Naive B cell (primary cell): ENCODE data around the gene MYRF. TPM values are rescaled to one million over a fixed set of nuclear protein-coding genes. Genes with fewer than 3 reads are reported as not detected.

ENCODE experiments used
- ATAC-seq, 2 donors: fragments of 150-1000 bp; cut with Tn5 transposase; 2 replicates each; pipeline ENCODE4 v1.10.0; 2021; ENCODE audit warnings: low read depth in 2 of 2, mild to moderate bottlenecking in 2 of 2, moderate library complexity in 2 of 2
- DNase-seq: peaks from one replicate; pipeline ENCODE4 v3.0.0; 2022
- H3K27ac Mint-ChIP-seq, 6 donors: one replicate each; pipeline ENCODE4 v1.8.0; 2020 to 2022; ENCODE audit warnings: mild to moderate bottlenecking in 6 of 6, mixed read lengths in 6 of 6, moderate library complexity in 5 of 6, inconsistent platforms in 2 of 6
- H3K27me3 Mint-ChIP-seq, 3 donors: one replicate each; pipeline ENCODE4 v1.8.0; 2021 to 2022; ENCODE audit warnings: mixed read lengths in 3 of 3, mild to moderate bottlenecking in 1 of 3
- H3K36me3 Mint-ChIP-seq, 2 donors: one replicate each; pipeline ENCODE4 v1.8.0; 2020 to 2022; ENCODE audit warnings: mixed read lengths in 2 of 2, inconsistent platforms in 1 of 2, mild to moderate bottlenecking in 1 of 2
- H3K4me1 Mint-ChIP-seq, 3 donors: one replicate each; pipeline ENCODE4 v1.8.0; 2020 to 2022; ENCODE audit warnings: mixed read lengths in 3 of 3, inconsistent platforms in 1 of 3, mild to moderate bottlenecking in 1 of 3, moderate library complexity in 1 of 3
- H3K4me3 Mint-ChIP-seq, 8 donors: one replicate each; pipeline ENCODE4 v1.8.0; 2020 to 2022; ENCODE audit warnings: mild to moderate bottlenecking in 8 of 8, mixed read lengths in 8 of 8, moderate library complexity in 8 of 8, inconsistent platforms in 2 of 8
- H3K9me3 Mint-ChIP-seq, 7 donors: one replicate each; pipeline ENCODE4 v1.8.0; 2020 to 2022; ENCODE audit warnings: mixed read lengths in 7 of 7, mild to moderate bottlenecking in 5 of 7, inconsistent platforms in 2 of 7, moderate library complexity in 1 of 7
- polyA plus RNA-seq, 6 donors: library from polyadenylated mRNA; unstranded; fragments of 300-500 nt; fragmentation: Illumina TruSeq; gene quantifications; one replicate each; pipeline ENCODE4 v1.2.3, GENCODE V29; 2021; ENCODE audit warnings: low read depth in 6 of 6

MYRF gene
- polyA plus RNA-seq, 6 donors from 2014 or later, result 0.11 to 0.35 (median 0.17) TPM; not detected in 1

DNA sequence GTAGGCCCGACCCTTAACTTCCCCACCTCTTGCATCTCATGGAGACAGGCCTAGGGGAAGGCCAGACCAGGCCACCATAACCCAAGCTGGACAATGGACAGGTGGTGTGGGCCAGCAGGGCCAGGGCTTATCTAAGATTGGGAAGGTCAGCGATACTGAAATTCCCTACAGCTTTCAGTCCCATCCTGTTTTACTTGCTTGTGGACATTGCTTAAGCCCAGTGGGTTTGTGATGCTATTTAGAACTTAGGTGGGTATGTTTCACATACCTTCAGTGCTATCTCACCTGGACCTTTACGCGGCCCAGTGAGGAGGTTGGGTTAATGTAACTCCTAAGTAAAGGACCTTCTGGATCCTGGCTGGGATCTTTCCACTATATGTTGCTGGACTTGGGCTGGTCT is 77.4 kb downstream of the MYRF start:
- no peak for ATAC-seq
- DNase-seq, result no peak
- H3K27me3 Mint-ChIP-seq, result no peaks in the 10 kb centered on the region
- peaks cover 0 to 4% of the 10 kb centered on the region in 2 donors for H3K36me3 Mint-ChIP-seq
- no peak overlapping the region for H3K27ac Mint-ChIP-seq
- peak overlapping the region in 6 of 8 donors; percentile 9 to 94 (median 78) for H3K4me3 Mint-ChIP-seq
- H3K4me1 Mint-ChIP-seq, result peaks cover 28 to 64% (median 47%) of the 10 kb centered on the region in 3 donors
- peaks cover 0 to 3% (median 0%) of the 10 kb centered on the region in 7 donors for H3K9me3 Mint-ChIP-seq

DNA sequence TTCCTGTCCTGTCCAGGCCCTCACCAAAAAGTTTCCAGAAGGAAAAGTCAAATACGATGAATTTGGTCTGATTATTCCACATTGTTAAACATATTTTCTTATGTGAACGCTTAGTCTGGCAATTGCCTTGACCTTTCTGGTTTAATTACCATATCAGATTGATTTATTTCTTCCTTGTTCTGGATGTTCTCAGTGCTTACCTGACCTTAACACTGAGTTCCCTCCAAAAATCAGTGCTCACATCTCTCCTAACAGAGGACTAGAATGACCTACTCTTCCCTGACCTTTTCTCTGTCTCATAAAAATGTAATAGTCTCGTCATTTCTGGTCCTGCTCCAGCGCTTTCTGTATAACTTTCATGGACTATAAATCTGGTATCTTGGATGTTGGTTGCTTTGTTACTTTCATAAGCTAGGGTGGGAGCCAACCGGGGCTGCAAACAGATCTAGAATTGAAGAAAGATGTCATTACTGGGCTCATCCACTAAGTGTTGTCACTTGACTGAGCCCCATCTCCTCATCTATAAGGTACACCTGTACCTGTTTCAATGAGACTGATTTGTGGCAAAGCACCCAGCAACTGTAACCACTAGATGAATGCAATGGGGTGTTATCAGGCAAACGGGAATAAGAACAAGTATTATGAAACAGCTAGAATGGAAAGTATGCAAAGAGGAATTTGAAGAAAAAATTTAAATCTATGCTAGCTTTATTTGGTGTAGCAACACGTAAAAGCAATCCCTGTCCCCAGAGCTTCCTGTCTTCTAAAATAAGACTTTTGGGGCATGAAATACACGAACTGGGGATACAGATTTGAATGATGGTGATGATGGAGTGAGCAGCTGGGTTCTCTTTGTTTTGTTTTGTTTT is 78.0 kb downstream of the MYRF start:
- ATAC-seq (no peak), DNase-seq (no peak)
- Mint-ChIP-seq H3K27me3 (no peaks in the 10 kb centered on the region), H3K27ac (peak overlapping the region in 2 of 6 donors; percentile 4 to 62), H3K9me3 (peaks cover 0 to 3% (median 0%) of the 10 kb centered on the region in 7 donors), H3K4me3 (peak overlapping the region in 5 of 8 donors; percentile 3 to 70 (median 51)), H3K4me1 (peaks cover 32 to 71% (median 52%) of the 10 kb centered on the region in 3 donors), H3K36me3 (peaks cover 0 to 4% of the 10 kb centered on the region in 2 donors)

DNA sequence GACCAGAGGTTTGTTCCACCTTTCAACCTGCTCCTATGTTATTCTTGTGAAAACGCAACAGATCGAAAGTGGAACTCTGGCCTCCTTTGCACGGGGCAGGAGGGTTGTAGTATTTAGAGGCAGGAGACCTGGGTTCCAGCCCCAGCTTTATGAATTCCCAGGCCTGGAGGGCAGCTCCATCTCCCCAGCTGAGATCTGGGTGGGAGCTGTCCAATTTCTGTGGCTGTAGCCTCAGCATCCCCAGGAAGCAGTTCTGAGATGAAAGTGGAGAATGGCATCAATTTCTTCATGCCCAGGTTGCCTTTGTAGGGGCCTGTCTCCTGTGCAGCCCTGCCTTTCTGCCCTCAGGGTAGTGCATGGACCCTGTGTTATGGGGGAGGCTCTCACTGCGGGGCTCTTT is 79.8 kb downstream of the MYRF start:
- ATAC-seq (no peak), DNase-seq (no peak)
- Mint-ChIP-seq H3K27ac (peak overlapping the region in 1 of 6 donors; percentile 61), H3K4me1 (peaks cover 32 to 72% (median 51%) of the 10 kb centered on the region in 3 donors), H3K4me3 (peak overlapping the region in 1 of 8 donors; percentile 21), H3K9me3 (peaks cover 0 to 3% (median 0%) of the 10 kb centered on the region in 7 donors), H3K36me3 (peaks cover 0 to 4% of the 10 kb centered on the region in 2 donors), H3K27me3 (no peaks in the 10 kb centered on the region)

DNA sequence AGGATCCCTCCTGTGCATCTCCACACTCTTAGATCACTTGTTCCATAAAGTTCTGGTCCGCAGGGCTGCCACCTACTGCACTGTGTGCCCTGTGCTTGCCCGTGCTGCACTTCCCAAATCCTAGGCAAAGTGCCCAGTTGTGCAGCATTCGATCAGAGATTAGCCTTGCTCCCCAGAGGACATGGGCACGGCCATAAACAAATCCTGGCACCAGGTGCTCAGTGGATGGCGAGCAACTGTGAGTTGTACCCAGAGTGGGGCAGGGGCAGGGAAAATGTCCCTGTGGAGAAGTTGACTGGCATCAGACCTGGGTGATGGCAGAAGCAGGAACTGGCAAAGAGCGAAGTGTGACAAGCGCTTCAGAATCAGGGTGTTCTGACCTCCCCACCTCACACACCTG is 80.3 kb downstream of the MYRF start:
- H3K4me1 Mint-ChIP-seq, result peaks cover 29 to 71% (median 45%) of the 10 kb centered on the region in 3 donors
- peaks cover 0 to 3% (median 0%) of the 10 kb centered on the region in 7 donors for H3K9me3 Mint-ChIP-seq
- no peak for DNase-seq
- peak overlapping the region in 2 of 8 donors; percentile 17 to 21 for H3K4me3 Mint-ChIP-seq
- H3K36me3 Mint-ChIP-seq, result peaks cover 0 to 4% of the 10 kb centered on the region in 2 donors
- ATAC-seq, result no peak
- no peaks in the 10 kb centered on the region for H3K27me3 Mint-ChIP-seq
- H3K27ac Mint-ChIP-seq, result peak overlapping the region in 3 of 6 donors; percentile 26 to 93 (median 61)

DNA sequence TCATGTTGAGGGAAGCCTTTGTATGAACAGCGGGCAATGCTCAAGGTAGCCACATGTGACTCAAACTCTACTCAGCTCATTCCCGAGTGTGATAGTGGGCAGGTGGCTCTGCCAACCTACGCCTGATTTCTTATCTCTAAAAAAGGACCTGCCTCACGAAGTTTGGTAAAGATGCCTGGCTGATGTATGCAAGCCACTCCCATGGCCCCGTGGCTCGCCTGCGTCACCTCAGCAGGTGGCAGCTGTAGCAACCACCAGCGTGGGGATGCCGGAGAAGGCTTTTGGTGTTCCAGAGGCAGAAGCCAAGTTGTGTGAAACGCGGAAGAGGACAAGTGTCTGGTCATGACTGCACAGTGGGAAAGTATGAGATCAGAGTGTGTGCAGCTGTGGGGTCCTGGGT is 81.0 kb downstream of the MYRF start:
- no peaks in the 10 kb centered on the region for H3K27me3 Mint-ChIP-seq
- ATAC-seq, result peak; percentile 25 to 33
- no peak for DNase-seq
- H3K9me3 Mint-ChIP-seq, result peaks cover 0 to 3% (median 0%) of the 10 kb centered on the region in 7 donors
- H3K27ac Mint-ChIP-seq, result peak overlapping the region; percentile 78 to 99 (median 98)
- H3K4me3 Mint-ChIP-seq, result peak overlapping the region in 6 of 8 donors; percentile 35 to 74 (median 53)
- H3K4me1 Mint-ChIP-seq, result peaks cover 21 to 71% (median 38%) of the 10 kb centered on the region in 3 donors
- H3K36me3 Mint-ChIP-seq, result peaks cover 0 to 4% of the 10 kb centered on the region in 2 donors

DNA sequence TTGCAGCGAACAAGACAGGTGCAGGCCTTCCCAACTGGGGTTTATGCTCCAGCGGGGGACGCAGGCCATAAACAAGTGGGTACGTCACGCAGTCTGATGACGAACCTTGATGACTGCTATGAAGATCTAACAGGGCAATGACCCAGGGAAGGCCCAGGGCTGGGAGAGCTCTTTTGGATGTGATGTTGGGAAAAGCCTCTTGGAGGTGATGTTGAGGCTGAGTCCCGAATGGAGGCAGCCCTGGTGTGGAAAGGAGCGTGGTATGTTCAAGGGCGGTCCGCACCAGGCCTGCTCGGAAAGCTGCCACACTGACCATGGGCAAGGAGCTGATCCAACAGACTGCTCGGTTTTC is 81.5 kb downstream of the MYRF start:
- ATAC-seq (peak; percentile 11 to 37), DNase-seq (no peak)
- H3K36me3 Mint-ChIP-seq, result peaks cover 0 to 4% of the 10 kb centered on the region in 2 donors
- H3K4me1 Mint-ChIP-seq, result peaks cover 22 to 69% (median 34%) of the 10 kb centered on the region in 3 donors
- H3K27ac Mint-ChIP-seq, result peak overlapping the region; percentile 78 to 99 (median 98)
- H3K27me3 Mint-ChIP-seq, result no peaks in the 10 kb centered on the region
- H3K9me3 Mint-ChIP-seq, result peaks cover 0 to 3% (median 0%) of the 10 kb centered on the region in 7 donors
- H3K4me3 Mint-ChIP-seq, result peak overlapping the region in 4 of 8 donors; percentile 35 to 74 (median 55)

DNA sequence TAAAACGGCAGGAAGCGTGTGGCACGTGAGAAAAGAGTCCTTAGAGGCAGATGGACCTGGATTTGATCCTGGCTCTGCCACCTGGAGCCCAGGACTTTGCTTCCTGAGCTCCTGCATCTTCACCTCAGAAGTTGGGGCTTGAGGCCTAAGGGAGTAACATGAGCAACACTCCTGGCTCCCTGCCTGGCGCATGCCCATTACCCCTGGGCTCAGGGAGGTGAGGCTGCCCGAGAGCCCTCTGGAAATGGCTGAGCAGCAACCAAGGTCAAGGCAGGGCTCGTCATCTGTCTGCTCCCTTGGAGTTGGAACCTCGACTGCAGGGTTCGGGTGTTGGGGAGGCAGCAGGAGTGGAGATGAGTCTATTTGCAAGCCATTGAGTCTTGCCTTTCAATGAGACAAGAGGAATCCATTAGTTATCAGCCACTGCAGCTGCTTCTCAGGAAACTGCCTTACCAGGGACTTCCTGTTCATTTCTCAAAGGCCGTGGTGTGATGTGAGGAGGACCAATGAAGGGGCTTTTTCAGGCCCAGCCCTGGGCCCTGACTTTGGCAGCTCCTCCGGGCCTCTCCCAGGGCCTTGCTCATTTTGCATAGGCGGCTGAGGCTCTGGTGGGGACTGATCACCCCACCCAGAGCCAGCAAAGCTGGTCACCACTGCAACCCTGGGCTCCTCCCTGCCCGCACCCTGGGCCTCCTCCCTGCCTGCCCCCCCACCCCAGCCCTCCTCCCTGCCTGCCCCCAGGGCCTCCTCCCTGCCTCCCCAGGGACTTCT is 82.0 kb downstream of the MYRF start:
- H3K4me3 Mint-ChIP-seq, result peak overlapping the region in 6 of 8 donors; percentile 2 to 80 (median 54)
- peaks cover 24 to 64% (median 34%) of the 10 kb centered on the region in 3 donors for H3K4me1 Mint-ChIP-seq
- no peaks in the 10 kb centered on the region for H3K27me3 Mint-ChIP-seq
- ATAC-seq (peak; percentile 88 to 91), DNase-seq (peak; percentile 50)
- peaks cover 0 to 4% of the 10 kb centered on the region in 2 donors for H3K36me3 Mint-ChIP-seq
- peaks cover 0 to 3% (median 0%) of the 10 kb centered on the region in 7 donors for H3K9me3 Mint-ChIP-seq
- H3K27ac Mint-ChIP-seq, result peak overlapping the region; percentile 78 to 99 (median 98)

DNA sequence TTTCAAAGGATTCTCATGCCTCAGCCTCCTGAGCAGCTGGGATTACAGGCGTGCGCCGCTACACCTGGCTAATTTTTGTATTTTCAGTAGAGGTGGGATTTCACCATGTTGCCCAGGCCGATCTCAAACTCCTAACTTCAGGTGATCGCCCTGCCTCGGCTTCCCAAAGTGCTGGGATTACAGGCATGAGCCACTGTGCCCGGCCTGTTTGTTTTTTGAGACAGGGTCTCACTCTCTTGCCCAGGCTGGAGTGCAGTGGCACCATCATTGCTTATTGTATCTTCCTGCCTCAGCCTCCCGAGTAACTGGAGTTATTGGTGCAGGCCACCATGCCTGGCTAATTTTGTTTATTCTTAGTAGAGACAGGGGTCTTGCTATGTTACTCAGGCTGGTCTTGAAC is 83.8 kb downstream of the MYRF start:
- no peaks in the 10 kb centered on the region for H3K27me3 Mint-ChIP-seq
- DNase-seq (no peak), ATAC-seq (no peak)
- peaks cover 0 to 4% of the 10 kb centered on the region in 2 donors for H3K36me3 Mint-ChIP-seq
- H3K4me3 Mint-ChIP-seq, result peak overlapping the region in 2 of 8 donors; percentile 40 to 47
- peak overlapping the region in 2 of 6 donors; percentile 70 to 76 for H3K27ac Mint-ChIP-seq
- H3K9me3 Mint-ChIP-seq, result peaks cover 0 to 3% (median 0%) of the 10 kb centered on the region in 7 donors
- peaks cover 24 to 49% (median 26%) of the 10 kb centered on the region in 3 donors for H3K4me1 Mint-ChIP-seq

DNA sequence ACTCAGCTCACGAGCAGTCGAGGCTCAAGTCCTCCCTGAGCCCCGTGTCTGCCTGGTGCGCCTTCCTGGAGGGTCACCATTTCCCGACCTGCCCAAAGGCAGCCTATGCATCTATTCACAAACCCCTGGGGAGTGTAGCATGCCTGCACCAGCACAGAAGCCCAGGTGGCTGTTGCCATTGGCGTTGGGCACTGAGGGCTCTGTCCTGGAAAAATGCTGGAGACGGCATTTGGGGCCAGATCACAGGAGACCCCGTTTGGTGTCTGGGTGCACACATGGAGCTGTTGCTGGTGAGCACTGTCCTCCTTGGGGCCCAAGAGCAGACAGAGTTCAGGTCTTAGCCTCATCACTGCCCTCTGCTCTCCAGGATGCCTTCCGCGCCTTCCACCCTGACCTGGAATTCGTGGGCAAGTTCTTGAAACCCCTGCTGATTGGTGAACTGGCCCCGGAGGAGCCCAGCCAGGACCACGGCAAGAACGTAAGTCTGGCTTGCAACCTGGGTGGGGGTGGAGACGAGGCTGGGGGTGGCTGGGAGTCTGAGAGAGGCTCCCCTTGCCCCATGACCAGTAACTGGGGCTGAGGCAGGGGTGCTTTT is 85.1 kb downstream of the MYRF start:
- Mint-ChIP-seq H3K4me3 (no peak overlapping the region), H3K4me1 (peaks cover 24 to 41% (median 26%) of the 10 kb centered on the region in 3 donors), H3K27ac (peak overlapping the region in 1 of 6 donors; percentile 47), H3K27me3 (no peaks in the 10 kb centered on the region), H3K36me3 (peaks cover 4% of the 10 kb centered on the region in 2 donors), H3K9me3 (peaks cover 0 to 3% (median 0%) of the 10 kb centered on the region in 7 donors)
- DNase-seq, result no peak
- no peak for ATAC-seq

Other genes with a start within 250 kb of the MYRF start
- under 1 TPM in 1 of 6 donors, not detected in 5; 0.12 TPM for gene LRRC10B, start 243.9 kb upstream of the MYRF start, polyA plus RNA-seq
- gene SYT7, start 171.6 kb upstream of the MYRF start, polyA plus RNA-seq, result not detected
- not detected for gene DAGLA, start 72.2 kb upstream of the MYRF start, polyA plus RNA-seq
- 100 to 1,000 TPM; 117 to 238 (median 185) TPM for gene TMEM258, start 40.0 kb downstream of the MYRF start, polyA plus RNA-seq
- gene FEN1, start 40.3 kb downstream of the MYRF start, polyA plus RNA-seq, result 10 to 100 TPM in 5 of 6 donors, 1 to 10 TPM in 1; 8.0 to 23.8 (median 15.3) TPM
- 10 to 100 TPM in 1 of 6 donors, 1 to 10 TPM in 3, under 1 TPM in 1, not detected in 1; 0.79 to 14.0 (median 1.6) TPM for gene FADS1, start 64.4 kb downstream of the MYRF start, polyA plus RNA-seq
- gene FADS2, start 75.7 kb downstream of the MYRF start, polyA plus RNA-seq, result 10 to 100 TPM in 1 of 6 donors, 1 to 10 TPM in 3, under 1 TPM in 1, not detected in 1; 0.92 to 11.5 (median 2.0) TPM
- 10 to 100 TPM; 27.6 to 41.3 (median 34.4) TPM for gene FADS3, start 138.9 kb downstream of the MYRF start, polyA plus RNA-seq
- gene RAB3IL1, start 164.9 kb downstream of the MYRF start, polyA plus RNA-seq, result not detected
- 1 to 10 TPM; 1.4 to 3.3 (median 2.6) TPM for gene BEST1, start 197.7 kb downstream of the MYRF start, polyA plus RNA-seq
- gene FTH1, start 215.0 kb downstream of the MYRF start, polyA plus RNA-seq, result 1,000 to 10,000 TPM; 4,039 to 5,068 (median 4,261) TPM